MM.1S (cell line): Measurements from ENCODE around the gene FBXW7.
"Not testable (repeated sequence)": the region's sequence is repeated elsewhere in the genome, so short reads cannot be mapped to it uniquely, and the experiment has no call there.

Experiments
- DNase-seq: peaks from one replicate; pipeline ENCODE4 v3.0.0-alpha.2; 2015
- H2AFZ ChIP-seq: fragments of 300-600 bp; sonication (generic); 2 replicates; pipeline ENCODE4 v1.6.0; 2016; ENCODE audit warnings: antibody characterized with exemption, low read length
- H3F3A ChIP-seq: fragments of 300-600 bp; sonication (generic); 2 replicates; pipeline ENCODE4 v1.6.1; 2016; ENCODE audit warnings: mild to moderate bottlenecking, antibody characterized with exemption, low read length, moderate library complexity, mixed read lengths; ENCODE audit not compliant: insufficient read depth
- H3K27ac ChIP-seq: fragments of 300-600 bp; sonication (generic); 2 replicates; pipeline ENCODE4 v1.5.1; 2016; ENCODE audit warnings: mild to moderate bottlenecking, low read length
- H3K27me3 ChIP-seq: fragments of 300-600 bp; sonication (generic); replicated peaks from 2 replicates; pipeline ENCODE4 v1.6.0; 2016; ENCODE audit warnings: low read length; ENCODE audit not compliant: insufficient read depth
- H3K36me3 ChIP-seq: fragments of 300-600 bp; sonication (generic); replicated peaks from 2 replicates; pipeline ENCODE4 v1.6.1; 2016; ENCODE audit warnings: mild to moderate bottlenecking, low read length, mixed read lengths; ENCODE audit not compliant: insufficient read depth
- H3K4me1 ChIP-seq: fragments of 300-600 bp; sonication (generic); 2 replicates; pipeline ENCODE4 v1.6.1; 2016; ENCODE audit warnings: low read length, mixed read lengths
- H3K4me2 ChIP-seq: fragments of 300-600 bp; sonication (generic); 2 replicates; pipeline ENCODE4 v1.6.0; 2016; ENCODE audit warnings: low read depth, low read length
- H3K4me3 ChIP-seq: fragments of 300-600 bp; sonication (generic); 2 replicates; pipeline ENCODE4 v1.5.1; 2016; ENCODE audit warnings: low read length, mixed read lengths
- H3K79me2 ChIP-seq: fragments of 300-600 bp; sonication (generic); 2 replicates; pipeline ENCODE4 v1.6.1; 2016; ENCODE audit warnings: mixed run types, low read length, mixed read lengths
- H3K9ac ChIP-seq: fragments of 300-600 bp; sonication (generic); 2 replicates; pipeline ENCODE4 v1.6.1; 2016; ENCODE audit warnings: low read length, mixed read lengths
- H3K9me2 ChIP-seq: fragments of 300-600 bp; sonication (generic); replicated peaks from 2 replicates; pipeline ENCODE4 v1.6.1; 2016; ENCODE audit warnings: mild to moderate bottlenecking, low read length, mixed read lengths; ENCODE audit not compliant: insufficient read depth
- H3K9me3 ChIP-seq: fragments of 300-600 bp; sonication (generic); replicated peaks from 2 replicates; pipeline ENCODE4 v1.6.1; 2016; ENCODE audit warnings: mild to moderate bottlenecking, low read length, mixed read lengths; ENCODE audit not compliant: insufficient read depth
- H4K20me1 ChIP-seq: fragments of 300-600 bp; sonication (generic); 2 replicates; pipeline ENCODE4 v1.6.1; 2016; ENCODE audit warnings: mild to moderate bottlenecking, low read length, moderate library complexity, mixed read lengths; ENCODE audit not compliant: insufficient read depth
- EZH2 ChIP-seq: fragments of 300-600 bp; sonication (generic); optimal IDR thresholded peaks from 2 replicates; pipeline ENCODE3; 2017; ENCODE audit warnings: low read depth, mild to moderate bottlenecking, antibody characterized with exemption, low read length, mixed read lengths
- EZH2phosphoT487 ChIP-seq: fragments of 300-600 bp; sonication (generic); IDR thresholded peaks from 2 replicates; pipeline ENCODE4 v1.6.1; 2018; ENCODE audit warnings: antibody characterized with exemption, low read length
- TF ChIP-seq, protein P1 (sequence below): fragments of 300-600 bp; sonication (generic); IDR thresholded peaks from 2 replicates; pipeline ENCODE4 v1.5.1; 2016; ENCODE audit warnings: antibody characterized with exemption, low read length, mixed read lengths

Gene FBXW7

DNA sequence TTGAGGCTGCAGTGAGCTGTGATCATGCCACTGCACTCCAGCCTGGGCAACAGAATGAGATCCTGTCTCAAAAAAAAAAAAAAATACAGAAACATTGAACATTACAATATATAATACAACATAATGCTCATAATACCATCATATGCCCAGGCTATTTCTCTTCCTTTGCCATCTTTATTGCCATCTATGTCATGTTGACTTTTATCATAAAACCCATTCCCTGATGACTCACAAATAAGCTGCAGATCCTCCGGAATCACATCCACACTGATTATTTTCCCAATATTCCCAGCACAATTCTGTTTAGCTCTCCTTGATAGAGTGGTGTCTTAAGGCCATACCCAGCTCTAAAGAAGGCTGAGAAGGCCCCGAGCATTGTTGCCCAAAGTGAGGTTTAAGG lies 9.2 kb upstream of the FBXW7 start:
- H3F3A ChIP-seq, result no peaks in the 10 kb centered on the region
- H3K9me2 ChIP-seq, result no peaks in the 10 kb centered on the region
- DNase-seq, result no peak
- no peak overlapping the region for H3K4me2 ChIP-seq
- H3K9ac ChIP-seq, result no peak overlapping the region
- no peaks in the 10 kb centered on the region for H3K9me3 ChIP-seq
- H3K4me3 ChIP-seq, result no peak overlapping the region
- H3K79me2 ChIP-seq, result peaks cover 12% of the 10 kb centered on the region
- no peak overlapping the region for H2AFZ ChIP-seq
- no peaks in the 10 kb centered on the region for H3K36me3 ChIP-seq
- no peak overlapping the region for H3K27ac ChIP-seq
- no peaks in the 10 kb centered on the region for H3K27me3 ChIP-seq
- no peaks in the 10 kb centered on the region for H4K20me1 ChIP-seq
- H3K4me1 ChIP-seq, result no peaks in the 10 kb centered on the region
- TF ChIP-seq, protein P1, sequence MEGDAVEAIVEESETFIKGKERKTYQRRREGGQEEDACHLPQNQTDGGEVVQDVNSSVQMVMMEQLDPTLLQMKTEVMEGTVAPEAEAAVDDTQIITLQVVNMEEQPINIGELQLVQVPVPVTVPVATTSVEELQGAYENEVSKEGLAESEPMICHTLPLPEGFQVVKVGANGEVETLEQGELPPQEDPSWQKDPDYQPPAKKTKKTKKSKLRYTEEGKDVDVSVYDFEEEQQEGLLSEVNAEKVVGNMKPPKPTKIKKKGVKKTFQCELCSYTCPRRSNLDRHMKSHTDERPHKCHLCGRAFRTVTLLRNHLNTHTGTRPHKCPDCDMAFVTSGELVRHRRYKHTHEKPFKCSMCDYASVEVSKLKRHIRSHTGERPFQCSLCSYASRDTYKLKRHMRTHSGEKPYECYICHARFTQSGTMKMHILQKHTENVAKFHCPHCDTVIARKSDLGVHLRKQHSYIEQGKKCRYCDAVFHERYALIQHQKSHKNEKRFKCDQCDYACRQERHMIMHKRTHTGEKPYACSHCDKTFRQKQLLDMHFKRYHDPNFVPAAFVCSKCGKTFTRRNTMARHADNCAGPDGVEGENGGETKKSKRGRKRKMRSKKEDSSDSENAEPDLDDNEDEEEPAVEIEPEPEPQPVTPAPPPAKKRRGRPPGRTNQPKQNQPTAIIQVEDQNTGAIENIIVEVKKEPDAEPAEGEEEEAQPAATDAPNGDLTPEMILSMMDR, result no peak
- TF ChIP-seq EZH2phosphoT487 (no peak), EZH2 (no peak)

- not testable (repeated sequence) for H3K27me3 ChIP-seq, H2AFZ ChIP-seq, H3K4me3 ChIP-seq, H3K27ac ChIP-seq, H3K4me2 ChIP-seq, H3F3A ChIP-seq, H3K9me2 ChIP-seq, DNase-seq, H3K9me3 ChIP-seq, H3K9ac ChIP-seq, H3K4me1 ChIP-seq, H3K36me3 ChIP-seq, H4K20me1 ChIP-seq
- H3K79me2 ChIP-seq, result peaks cover 17% of the 10 kb centered on the region
These were observed 8.6 kb upstream of the FBXW7 start for GRCh38 chr4:152544533-152544932.

DNA sequence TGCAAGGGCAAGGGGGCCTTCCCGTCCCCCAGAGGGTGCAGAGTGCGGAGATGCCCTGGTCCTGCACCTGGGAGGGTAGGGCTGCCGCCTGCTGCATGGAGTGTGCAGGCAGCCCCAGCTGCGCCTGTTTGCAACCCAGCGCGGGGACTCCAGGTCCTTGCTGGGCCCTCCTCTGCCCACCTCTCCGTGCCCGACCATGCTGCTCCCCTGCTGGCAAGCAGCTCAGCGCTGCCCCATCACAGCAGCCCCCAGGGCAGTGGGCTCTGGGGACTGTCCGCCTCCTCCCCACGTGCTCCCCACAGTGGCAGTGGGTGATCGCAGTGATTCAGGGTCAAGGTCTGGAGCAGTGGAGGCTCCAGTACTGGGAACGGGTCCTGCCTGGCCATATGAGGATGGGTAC lies 5.0 kb upstream of the FBXW7 start:
- no peaks in the 10 kb centered on the region for H3K9me2 ChIP-seq
- H2AFZ ChIP-seq, result no peak overlapping the region
- H3K27ac ChIP-seq, result no peak overlapping the region
- H3K4me2 ChIP-seq, result no peak overlapping the region
- peaks cover 15% of the 10 kb centered on the region for H3F3A ChIP-seq
- no peak for DNase-seq
- H3K79me2 ChIP-seq, result peaks cover 49% of the 10 kb centered on the region
- no peaks in the 10 kb centered on the region for H4K20me1 ChIP-seq
- H3K27me3 ChIP-seq, result no peaks in the 10 kb centered on the region
- no peaks in the 10 kb centered on the region for H3K9me3 ChIP-seq
- peaks cover 9% of the 10 kb centered on the region; the same call in 1 of the 2 replicates for H3K4me1 ChIP-seq
- no peak overlapping the region for H3K9ac ChIP-seq
- no peak overlapping the region for H3K4me3 ChIP-seq
- H3K36me3 ChIP-seq, result no peaks in the 10 kb centered on the region
- TF ChIP-seq, protein P1, result no peak
- TF ChIP-seq EZH2 (no peak), EZH2phosphoT487 (no peak)

GRCh38 chr4:152540293-152540674 lies 4.4 kb upstream of the FBXW7 start:
- Histone ChIP-seq H3K4me1 (peaks cover 9% of the 10 kb centered on the region; the same call in 1 of the 2 replicates), H3K36me3 (no peaks in the 10 kb centered on the region), H2AFZ (no peak overlapping the region), H3K79me2 (peaks cover 55% of the 10 kb centered on the region), H3K9me3 (no peaks in the 10 kb centered on the region), H3K4me2 (no peak overlapping the region), H3K27ac (no peak overlapping the region), H3K4me3 (no peak overlapping the region), H3F3A (peaks cover 15% of the 10 kb centered on the region), H3K9ac (no peak overlapping the region), H3K27me3 (no peaks in the 10 kb centered on the region), H3K9me2 (no peaks in the 10 kb centered on the region), H4K20me1 (no peaks in the 10 kb centered on the region)
- TF ChIP-seq, protein P1, result no peak
- TF ChIP-seq EZH2, result no peak
- no peak for DNase-seq
